Activated naive CD4-positive, alpha-beta T cell treated with anti-CD3 and anti-CD28 coated beads for 36 hours (primary cell): ENCODE data around the gene OR10A4. TPM values are rescaled to one million over a fixed set of nuclear protein-coding genes. Genes with fewer than 3 reads are reported as not detected.
"Not testable (repeated sequence)": the region's sequence is repeated elsewhere in the genome, so short reads cannot be mapped to it uniquely, and the experiment has no call there.

Experiments used
- CTCF ChIA-PET: fragments of 350-600 bp; sonication (Branson Sonifier 250); formaldehyde crosslinking; loops from one replicate; lab custom pipeline; 2021; ENCODE audit warnings: antibody characterized with exemption; lab: Charles Lee
- DNase-seq: peaks from one replicate; pipeline ENCODE4 v3.0.0-alpha.2; 2020
- H3K27ac Mint-ChIP-seq: one replicate; pipeline ENCODE4 v1.8.0; 2021; ENCODE audit warnings: mild to moderate bottlenecking, mixed read lengths
- H3K27me3 Mint-ChIP-seq: one replicate; pipeline ENCODE4 v1.8.0; 2021; ENCODE audit warnings: low read depth, mixed read lengths
- H3K36me3 Mint-ChIP-seq: one replicate; pipeline ENCODE4 v1.8.0; 2021; ENCODE audit warnings: low read depth, mixed read lengths
- H3K4me1 Mint-ChIP-seq: one replicate; pipeline ENCODE4 v1.8.0; 2021; ENCODE audit warnings: low read depth, mixed read lengths
- H3K4me3 Mint-ChIP-seq: one replicate; pipeline ENCODE4 v1.8.0; 2021; ENCODE audit warnings: mild to moderate bottlenecking, moderate library complexity, mixed read lengths
- H3K9me3 Mint-ChIP-seq: one replicate; pipeline ENCODE4 v1.8.0; 2021; ENCODE audit warnings: mixed read lengths
- intact Hi-C: fragments of 100-400 bp; cut with micrococcal nuclease; formaldehyde crosslinking; loops from one replicate; pipeline ENCODE4 v1.15.1; 2023
- total RNA-seq, 2 experiments: library from RNA; stranded (reverse); gene quantifications; one replicate each; pipeline ENCODE4 v1.2.3, GENCODE V29; 2021

The OR10A4 gene
- total RNA-seq, 2 experiments from 2014 or later: not detected

DNA sequence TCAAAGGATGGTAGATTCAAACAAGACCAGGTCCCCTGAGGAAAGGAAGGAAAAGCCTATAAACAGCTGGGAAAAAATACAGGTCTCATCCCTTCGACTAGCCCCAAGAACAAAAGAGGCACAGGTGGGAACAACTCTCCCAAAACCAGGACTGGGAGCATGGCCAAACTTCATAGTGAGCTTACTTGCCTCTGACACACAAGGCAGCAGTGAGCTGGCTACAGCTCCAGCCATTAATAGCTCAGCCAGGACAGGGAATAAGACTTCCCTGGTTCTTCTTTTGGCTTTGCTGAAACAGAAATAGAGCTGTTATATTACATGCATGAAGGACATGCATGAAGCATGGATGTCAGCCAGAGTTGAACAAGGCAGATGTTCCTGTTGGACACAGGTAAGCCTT, 13.5 kb upstream of the OR10A4 start, which contains the start of gene OR10A2:
TSS of gene OR10A2 (plus strand) at position 97 of the 400 bp plus-strand sequence. CDS start 6,698 bp downstream, outside the sequence.
- Mint-ChIP-seq H3K27me3 (peaks cover 2% of the 10 kb centered on the region), H3K4me1 (no peaks in the 10 kb centered on the region), H3K4me3 (no peak within 1 kb of the TSS), H3K9me3 (no peaks in the 10 kb centered on the region), H3K36me3 (no peaks in the 10 kb centered on the region), H3K27ac (no peak within 1 kb of the TSS)
- intact Hi-C loops: no loop called here
- DNase-seq: no peak
- CTCF ChIA-PET: interaction anchor here (0.6 to 2.5 kb wide), 3 partner anchors 46 to 112 kb away, joined by 3 to 8 read pairs (median 3); no protein-coding TSS in a partner anchor

DNA sequence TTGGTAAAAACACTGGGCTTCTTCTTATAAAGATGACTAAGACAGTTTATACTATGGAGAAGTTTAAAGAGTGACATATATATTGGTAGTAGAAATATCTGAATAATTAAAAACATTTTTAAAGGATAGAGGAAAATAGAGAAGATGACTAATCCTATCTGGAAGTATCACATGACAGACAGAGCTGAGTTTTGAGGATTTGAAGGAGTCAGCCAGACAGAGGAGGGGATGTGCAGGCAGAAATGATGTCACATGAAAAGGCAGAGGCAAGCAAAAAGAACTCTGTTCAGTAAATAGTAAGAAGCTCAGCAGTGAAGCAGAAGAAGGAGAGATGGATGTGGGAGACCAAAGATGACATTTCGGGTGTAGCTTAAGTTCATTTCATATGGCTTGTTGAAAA, 12.0 kb upstream of the OR10A4 start:
- Mint-ChIP-seq H3K36me3 (no peaks in the 10 kb centered on the region), H3K4me3 (no peak overlapping the region), H3K27ac (no peak overlapping the region), H3K27me3 (peaks cover 2% of the 10 kb centered on the region), H3K9me3 (no peaks in the 10 kb centered on the region), H3K4me1 (no peaks in the 10 kb centered on the region)
- CTCF ChIA-PET: interaction anchor here (0.6 to 1.2 kb wide), 3 partner anchors 11 to 1122 kb away, joined by 3 to 4 read pairs (median 4); no protein-coding TSS in a partner anchor
- intact Hi-C loops: no loop called here
- no peak for DNase-seq

DNA sequence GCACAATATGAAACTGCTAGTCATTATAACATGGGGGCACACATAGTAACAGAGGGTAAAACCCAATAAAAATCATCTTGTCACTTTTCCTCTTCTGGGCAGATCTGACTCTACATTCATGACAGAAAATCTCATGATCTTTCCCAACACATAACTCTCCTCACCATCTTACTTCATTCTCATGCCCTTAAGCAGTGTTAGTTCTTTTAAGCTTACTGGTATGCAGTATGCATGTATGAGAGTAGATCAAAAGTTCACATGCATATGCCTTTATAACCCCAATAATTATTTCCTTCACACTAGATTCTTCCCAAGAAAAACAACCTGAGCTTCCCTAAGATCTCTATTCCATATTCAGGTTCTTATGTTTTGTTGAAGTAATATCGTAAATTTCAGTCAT, 5.1 kb upstream of the OR10A4 start:
- DNase-seq: no peak
- no peaks in the 10 kb centered on the region for H3K9me3 Mint-ChIP-seq

DNA sequence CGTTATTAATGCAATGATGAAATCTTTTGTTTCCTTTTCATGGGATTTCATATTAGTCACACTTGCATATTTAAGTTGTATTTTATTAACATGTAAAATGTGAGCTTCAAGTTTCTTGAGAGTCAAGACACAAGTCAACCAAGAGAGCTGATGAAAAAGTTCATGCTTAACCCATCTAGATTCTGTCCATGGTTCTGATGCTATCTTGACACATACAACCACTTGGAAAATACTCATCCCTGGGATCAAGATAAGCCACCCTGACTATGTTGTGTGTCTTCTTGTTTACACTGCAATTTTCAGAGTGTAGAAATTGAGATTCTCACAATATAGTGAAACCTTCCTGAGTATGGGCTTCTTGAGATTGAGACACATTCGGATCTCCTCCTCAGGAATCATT, 664 bp upstream of the OR10A4 start:
- intact Hi-C loops: no loop called here
- DNase-seq: no peak
- Mint-ChIP-seq H3K9me3 (no peaks in the 10 kb centered on the region), H3K27ac (no peak overlapping the region), H3K27me3 (peaks cover 20% of the 10 kb centered on the region), H3K36me3 (no peaks in the 10 kb centered on the region), H3K4me1 (no peaks in the 10 kb centered on the region), H3K4me3 (no peak overlapping the region)
- CTCF ChIA-PET: interaction anchor here (0.9 kb wide), 1 partner anchor 63 kb away, joined by 3 read pairs; no protein-coding TSS in a partner anchor

More for the DNA sequence above, 5.1 kb upstream of the OR10A4 start:
- H3K36me3 Mint-ChIP-seq: no peaks in the 10 kb centered on the region
- CTCF ChIA-PET: interaction anchor here (0.6 kb wide), 1 partner anchor 10 kb away, joined by 3 read pairs; no protein-coding TSS in a partner anchor
- intact Hi-C loops: no loop called here
- no peak overlapping the region for H3K4me3 Mint-ChIP-seq
- no peaks in the 10 kb centered on the region for H3K4me1 Mint-ChIP-seq
- H3K27me3 Mint-ChIP-seq: peaks cover 10% of the 10 kb centered on the region
- no peak overlapping the region for H3K27ac Mint-ChIP-seq

DNA sequence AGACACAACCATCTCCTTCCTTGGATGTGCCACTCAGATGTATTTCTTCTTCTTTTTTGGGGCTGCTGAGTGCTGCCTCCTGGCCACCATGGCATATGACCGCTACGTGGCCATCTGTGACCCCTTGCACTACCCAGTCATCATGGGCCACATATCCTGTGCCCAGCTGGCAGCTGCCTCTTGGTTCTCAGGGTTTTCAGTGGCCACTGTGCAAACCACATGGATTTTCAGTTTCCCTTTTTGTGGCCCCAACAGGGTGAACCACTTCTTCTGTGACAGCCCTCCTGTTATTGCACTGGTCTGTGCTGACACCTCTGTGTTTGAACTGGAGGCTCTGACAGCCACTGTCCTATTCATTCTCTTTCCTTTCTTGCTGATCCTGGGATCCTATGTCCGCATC, 489 bp downstream of the OR10A4 start:
- Mint-ChIP-seq H3K4me1 (no peaks in the 10 kb centered on the region), H3K36me3 (no peaks in the 10 kb centered on the region), H3K27me3 (peaks cover 16% of the 10 kb centered on the region), H3K27ac (no peak overlapping the region), H3K9me3 (no peaks in the 10 kb centered on the region), H3K4me3 (no peak overlapping the region)
- CTCF ChIA-PET: no interaction called here
- intact Hi-C loops: no loop called here
- DNase-seq: no peak

DNA sequence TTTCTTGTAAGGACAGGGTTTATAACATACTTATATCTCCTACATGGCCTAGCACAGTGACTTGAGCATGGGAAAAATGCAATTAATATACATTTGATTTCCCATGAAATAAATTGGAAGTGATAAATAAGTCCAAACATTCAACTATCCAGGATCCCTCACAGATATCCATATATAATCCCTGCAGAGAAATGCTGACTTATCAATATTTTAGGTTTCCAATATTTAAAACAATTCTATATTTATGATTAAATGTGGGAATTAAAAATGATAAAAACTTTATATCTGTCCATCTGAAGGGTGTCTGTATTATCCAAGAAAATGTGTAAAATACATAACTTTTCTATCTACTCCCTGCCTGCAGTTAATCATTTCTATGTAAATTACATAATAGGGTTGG, 6.3 kb downstream of the OR10A4 start:
- H3K9me3 Mint-ChIP-seq: no peaks in the 10 kb centered on the region
- peaks cover 8% of the 10 kb centered on the region for H3K27me3 Mint-ChIP-seq
- CTCF ChIA-PET: no interaction called here
- intact Hi-C loops: no loop called here
- no peaks in the 10 kb centered on the region for H3K4me1 Mint-ChIP-seq
- H3K4me3 Mint-ChIP-seq: no peak overlapping the region
- no peaks in the 10 kb centered on the region for H3K36me3 Mint-ChIP-seq
- DNase-seq: no peak
- no peak overlapping the region for H3K27ac Mint-ChIP-seq

DNA sequence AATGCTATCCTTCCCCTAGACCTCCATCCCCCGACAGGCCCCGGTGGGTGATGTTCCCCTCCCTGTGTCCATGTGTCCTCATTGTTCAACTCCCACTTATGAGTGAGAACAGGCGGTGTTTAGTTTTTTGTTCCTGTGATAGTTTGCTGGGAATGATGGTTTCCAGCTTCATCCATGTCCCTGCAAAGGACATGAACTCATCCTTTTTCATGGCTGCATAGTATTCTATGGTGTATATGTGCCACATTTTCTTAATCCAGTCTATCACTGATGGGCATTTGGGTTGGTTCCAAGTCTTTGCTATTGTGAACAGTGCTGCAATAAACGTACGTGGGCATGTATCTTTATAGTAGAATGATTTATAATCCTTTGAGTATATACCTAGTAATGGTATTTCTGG, 11.3 kb downstream of the OR10A4 start:
- CTCF ChIA-PET, H3K36me3 Mint-ChIP-seq, H3K4me1 Mint-ChIP-seq, H3K4me3 Mint-ChIP-seq, DNase-seq, intact Hi-C loops, H3K9me3 Mint-ChIP-seq, H3K27ac Mint-ChIP-seq: not testable (repeated sequence)
- H3K27me3 Mint-ChIP-seq: peaks cover 10% of the 10 kb centered on the region

DNA sequence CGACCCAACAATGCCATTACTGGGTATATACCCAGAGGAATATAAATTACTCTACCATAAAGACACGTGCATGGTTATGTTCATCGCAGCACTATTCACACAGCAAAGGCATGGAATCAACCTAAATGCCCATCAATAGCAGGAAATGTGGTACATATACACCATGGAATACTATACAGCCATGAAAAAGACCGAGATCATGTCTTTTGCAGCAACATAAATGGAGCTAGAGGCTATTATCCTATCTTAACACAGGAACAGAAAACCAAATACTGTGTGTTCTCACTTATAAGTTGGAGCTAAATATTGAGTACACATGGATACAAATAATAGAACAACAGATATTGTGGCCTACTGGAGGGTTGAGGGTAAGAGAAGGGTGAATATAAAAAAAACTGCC, 12.4 kb downstream of the OR10A4 start:
- no peak for DNase-seq
- Mint-ChIP-seq H3K9me3 (no peaks in the 10 kb centered on the region), H3K27ac (no peak overlapping the region), H3K27me3 (peaks cover 11% of the 10 kb centered on the region), H3K36me3 (no peaks in the 10 kb centered on the region), H3K4me3 (no peak overlapping the region), H3K4me1 (no peaks in the 10 kb centered on the region)
- intact Hi-C loops: no loop called here
- CTCF ChIA-PET: no interaction called here

DNA sequence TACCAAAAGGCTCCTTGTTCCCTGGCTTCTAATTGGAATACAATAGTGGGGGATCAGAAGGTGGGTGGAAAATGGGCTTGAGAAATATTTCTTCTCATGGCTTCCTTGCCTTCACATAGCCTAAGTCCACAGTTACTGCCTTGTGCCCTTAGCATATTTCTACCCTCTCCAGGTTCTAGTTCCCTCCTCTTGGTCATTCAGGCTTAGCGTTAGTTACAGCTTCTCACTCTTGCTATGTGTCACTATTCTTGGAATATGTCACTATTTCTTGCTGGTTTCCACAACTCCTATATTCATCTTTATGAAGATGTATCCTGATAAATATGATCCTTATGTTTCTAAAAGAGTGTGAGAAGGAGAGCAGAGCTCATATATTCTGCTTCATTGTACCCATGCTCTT, 13.4 kb downstream of the OR10A4 start:
- no peaks in the 10 kb centered on the region for H3K9me3 Mint-ChIP-seq

DNA sequence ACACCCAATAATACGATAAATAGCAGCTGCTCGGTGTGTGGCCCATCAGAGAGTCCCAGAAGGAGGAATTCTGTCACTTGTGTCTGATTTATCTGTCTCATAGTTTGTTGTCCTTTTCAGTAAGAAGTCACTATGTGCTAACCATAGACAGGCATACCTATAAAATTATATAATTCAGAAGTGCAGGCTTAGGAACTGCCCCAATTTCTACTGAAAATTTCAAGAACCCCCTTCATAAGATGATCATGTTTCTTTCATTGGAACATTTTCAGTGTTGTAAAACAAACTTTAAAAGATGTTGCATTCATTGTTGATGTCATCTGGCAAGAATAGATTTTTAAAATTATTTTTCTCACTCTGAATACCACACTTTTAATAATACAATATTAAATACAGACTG, 16.0 kb downstream of the OR10A4 start, which contains the start of gene OR2D2:
TSS of gene OR2D2 (minus strand) at position 101 of the 400 bp plus-strand sequence. CDS start at position 101, 0 bp downstream.
- DNase-seq: no peak
- Mint-ChIP-seq H3K4me1 (no peaks in the 10 kb centered on the region), H3K4me3 (no peak within 1 kb of the TSS), H3K36me3 (no peaks in the 10 kb centered on the region), H3K27me3 (peaks cover 11% of the 10 kb centered on the region), H3K27ac (no peak within 1 kb of the TSS), H3K9me3 (no peaks in the 10 kb centered on the region)
- intact Hi-C loops: no loop called here
- CTCF ChIA-PET: no interaction called here

More for the DNA sequence above, 13.4 kb downstream of the OR10A4 start:
- H3K36me3 Mint-ChIP-seq: no peaks in the 10 kb centered on the region
- no peak for DNase-seq
- CTCF ChIA-PET: interaction anchor here (0.6 to 1.4 kb wide), 4 partner anchors 13 to 1583 kb away, joined by 3 to 4 read pairs (median 4); no protein-coding TSS in a partner anchor
- intact Hi-C loops: no loop called here
- peaks cover 11% of the 10 kb centered on the region for H3K27me3 Mint-ChIP-seq
- no peak overlapping the region for H3K4me3 Mint-ChIP-seq
- no peak overlapping the region for H3K27ac Mint-ChIP-seq
- no peaks in the 10 kb centered on the region for H3K4me1 Mint-ChIP-seq

DNA sequence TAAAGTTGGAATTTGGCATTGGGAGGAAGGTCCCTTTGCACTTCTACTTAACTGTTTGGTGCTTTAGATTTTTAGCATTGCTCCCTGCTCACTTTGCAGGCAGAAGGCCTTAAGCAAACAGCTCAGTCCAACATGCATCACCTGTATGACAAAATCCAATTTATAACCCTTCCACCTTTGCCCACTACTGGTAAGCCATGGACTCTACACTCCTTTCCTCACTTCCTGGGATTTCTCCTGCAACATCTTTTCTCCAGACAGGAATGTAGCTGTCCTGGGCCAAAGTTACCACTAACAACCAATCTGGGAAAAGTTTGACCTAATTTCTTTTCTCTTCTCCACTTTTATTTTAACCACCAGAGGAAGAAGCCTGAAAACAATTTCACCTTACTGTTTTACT, 17.7 kb downstream of the OR10A4 start:
- Mint-ChIP-seq H3K27me3 (peaks cover 14% of the 10 kb centered on the region), H3K4me3 (no peak overlapping the region), H3K27ac (no peak overlapping the region), H3K36me3 (no peaks in the 10 kb centered on the region), H3K9me3 (no peaks in the 10 kb centered on the region), H3K4me1 (no peaks in the 10 kb centered on the region)
- intact Hi-C loops: no loop called here
- DNase-seq: no peak
- CTCF ChIA-PET: no interaction called here

DNA sequence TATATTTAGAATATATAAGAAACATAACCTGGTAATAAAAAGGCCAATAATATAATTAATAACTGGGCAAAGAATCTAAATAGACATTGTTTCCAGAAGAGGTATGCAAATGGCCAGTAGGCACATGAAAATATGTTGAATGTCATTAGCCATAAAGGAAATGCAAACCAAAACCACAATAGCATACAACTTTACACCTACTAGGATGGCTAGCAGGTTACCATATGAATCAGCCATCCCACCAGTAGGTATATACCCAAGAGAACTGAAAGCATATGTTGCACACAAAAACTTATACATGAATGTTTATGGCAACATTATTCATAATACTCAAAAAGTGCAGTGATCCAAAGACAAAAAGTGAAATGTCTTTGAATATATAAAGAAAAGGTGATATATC, 18.6 kb downstream of the OR10A4 start:
- no peak for DNase-seq
- Mint-ChIP-seq H3K36me3 (no peaks in the 10 kb centered on the region), H3K27me3 (peaks cover 14% of the 10 kb centered on the region), H3K4me1 (no peaks in the 10 kb centered on the region), H3K9me3 (no peaks in the 10 kb centered on the region), H3K27ac (no peak overlapping the region), H3K4me3 (no peak overlapping the region)
- intact Hi-C loops: no loop called here
- CTCF ChIA-PET: no interaction called here

DNA sequence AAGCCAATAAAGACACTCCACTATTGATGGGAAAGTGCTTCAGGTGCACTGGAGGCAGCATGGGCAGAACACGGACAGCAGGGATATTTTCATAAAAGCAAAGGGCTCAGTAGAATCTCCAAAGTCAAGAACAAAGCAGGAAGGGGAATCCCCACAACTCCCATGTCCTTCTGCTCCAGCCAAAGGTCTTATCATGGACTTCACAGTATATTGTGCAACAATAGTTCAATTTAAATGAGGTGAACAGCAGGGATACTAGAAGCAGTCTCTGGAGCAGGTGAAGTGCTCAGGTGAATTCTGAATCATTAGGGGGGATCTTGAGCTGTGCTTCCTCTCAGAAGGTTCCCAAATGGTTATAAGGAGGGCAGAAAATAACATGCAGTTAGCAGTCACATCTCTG, 22.5 kb downstream of the OR10A4 start:
- no peak overlapping the region for H3K4me3 Mint-ChIP-seq
- H3K9me3 Mint-ChIP-seq: no peaks in the 10 kb centered on the region
- H3K4me1 Mint-ChIP-seq: no peaks in the 10 kb centered on the region
- H3K36me3 Mint-ChIP-seq: no peaks in the 10 kb centered on the region
- no peak for DNase-seq
- CTCF ChIA-PET: no interaction called here
- intact Hi-C loops: no loop called here
- H3K27me3 Mint-ChIP-seq: peaks cover 2% of the 10 kb centered on the region
- no peak overlapping the region for H3K27ac Mint-ChIP-seq
